Activated CD8-positive, alpha-beta memory T cell treated with anti-CD3 and anti-CD28 coated beads, Interleukin-2, amount 50 U/mL, for 1 hour (primary cell): Measurements from ENCODE around the gene AVPI1.
"Not testable (repeated sequence)": the region's sequence is repeated elsewhere in the genome, so short reads cannot be mapped to it uniquely, and the experiment has no call there.

Source experiments
- DNase-seq: peaks from one replicate; pipeline ENCODE4 v3.0.0-alpha.2; 2020; ENCODE audit errors: extremely low read depth

Gene AVPI1

GRCh38 chr10:97711640-97712572, 24.9 kb upstream of the AVPI1 start:
- DNase-seq: no peak

DNA sequence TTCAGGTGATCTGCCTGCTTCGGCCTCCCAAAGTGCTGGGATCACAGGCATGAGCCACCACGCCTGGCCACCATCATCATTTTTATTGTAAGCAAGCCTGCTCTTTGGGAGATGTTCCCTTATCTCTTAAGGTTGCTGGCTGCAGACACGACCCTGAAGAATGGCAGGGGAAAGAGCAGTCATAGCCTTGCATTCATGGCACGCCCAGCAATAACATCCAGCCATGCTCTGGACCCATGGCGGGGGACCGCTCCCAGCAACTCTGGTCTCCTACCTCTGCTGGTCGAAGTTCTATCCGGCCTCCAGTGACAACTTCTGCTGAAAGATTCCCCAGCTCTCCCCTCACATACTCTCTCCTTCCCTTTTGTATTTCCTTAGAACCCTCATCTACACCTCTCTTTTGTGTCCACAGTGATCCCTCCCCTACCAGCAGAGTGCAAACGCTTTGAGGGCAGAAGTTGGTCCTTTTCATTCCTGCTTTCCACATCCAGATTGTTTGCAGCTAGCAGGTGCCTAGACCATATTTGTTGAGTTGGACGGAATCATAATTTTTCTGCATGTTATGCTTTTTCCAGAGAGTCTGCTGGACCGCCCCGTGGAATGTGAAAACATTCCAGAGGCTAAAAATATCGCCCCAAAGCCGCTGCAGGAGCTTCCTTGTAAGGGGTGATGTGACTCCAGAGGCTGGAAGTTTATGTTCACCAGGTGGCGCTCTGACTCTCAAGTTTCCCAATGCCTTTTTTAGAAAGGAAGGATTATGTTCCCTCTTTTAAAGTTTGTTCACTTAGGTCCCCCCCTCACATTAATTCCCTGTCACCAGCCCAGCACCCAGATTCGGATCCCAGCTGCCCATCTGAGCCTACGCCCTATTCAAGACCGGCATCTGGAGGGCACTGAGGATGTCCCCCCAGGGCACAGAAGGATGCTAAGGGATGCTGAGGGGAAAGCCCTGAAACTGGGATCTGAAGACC, 22.2 kb upstream of the AVPI1 start:
- no peak for DNase-seq

DNA sequence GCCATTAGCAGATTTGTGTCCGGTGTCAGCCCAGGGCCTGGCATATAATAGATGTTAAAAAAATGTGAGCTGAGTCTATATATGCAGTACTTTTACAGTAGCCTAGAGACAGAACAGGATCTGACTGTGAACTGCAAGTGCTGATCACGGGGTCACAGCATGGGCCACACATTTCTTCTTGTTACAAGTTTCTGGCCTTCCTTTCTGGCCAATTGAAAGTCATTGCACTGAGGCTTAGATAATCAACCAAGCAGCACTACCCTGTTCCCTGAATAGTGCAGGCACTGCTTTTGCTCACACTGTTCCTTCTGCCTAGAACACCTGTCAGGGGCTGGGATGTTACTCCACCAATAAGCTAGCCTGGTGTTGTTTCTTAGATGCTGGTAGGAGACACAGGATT, 21.1 kb upstream of the AVPI1 start:
- DNase-seq: no peak

DNA sequence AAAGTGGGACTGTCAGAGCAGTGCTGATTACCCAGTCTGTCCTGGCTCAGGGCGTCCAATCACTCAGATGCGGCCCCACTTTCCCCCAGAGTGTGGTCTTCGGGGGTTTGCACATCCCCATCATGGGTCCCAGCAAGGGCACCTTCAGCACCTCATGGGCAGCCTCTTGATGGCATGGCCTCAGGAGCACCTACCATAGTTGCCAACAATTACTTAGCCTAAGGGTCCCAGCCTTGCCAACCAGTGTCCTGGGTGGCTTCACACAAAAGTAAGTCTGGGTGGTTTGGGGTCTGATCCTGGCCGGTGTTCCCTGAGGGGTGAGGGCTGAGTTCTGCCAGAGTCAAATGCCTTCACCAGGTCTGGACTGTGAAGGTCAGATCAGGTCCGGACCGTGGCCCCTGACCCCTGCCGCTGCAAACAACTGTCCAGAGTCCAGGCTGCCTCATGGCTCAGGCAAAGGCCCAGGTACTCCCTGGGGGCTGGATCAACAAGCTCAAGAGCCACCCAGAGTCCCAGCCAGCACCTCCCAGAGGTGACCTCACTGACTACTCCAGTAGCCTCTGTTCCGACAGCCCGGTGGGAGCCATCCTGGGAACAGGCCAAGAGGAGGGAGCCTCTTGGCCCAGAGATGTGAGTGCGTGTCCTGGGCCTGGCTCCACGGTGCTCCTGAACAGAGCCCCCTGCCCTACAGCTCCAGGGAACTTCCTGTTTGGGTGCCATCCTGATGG, 20.3 kb upstream of the AVPI1 start:
- DNase-seq: no peak

DNA sequence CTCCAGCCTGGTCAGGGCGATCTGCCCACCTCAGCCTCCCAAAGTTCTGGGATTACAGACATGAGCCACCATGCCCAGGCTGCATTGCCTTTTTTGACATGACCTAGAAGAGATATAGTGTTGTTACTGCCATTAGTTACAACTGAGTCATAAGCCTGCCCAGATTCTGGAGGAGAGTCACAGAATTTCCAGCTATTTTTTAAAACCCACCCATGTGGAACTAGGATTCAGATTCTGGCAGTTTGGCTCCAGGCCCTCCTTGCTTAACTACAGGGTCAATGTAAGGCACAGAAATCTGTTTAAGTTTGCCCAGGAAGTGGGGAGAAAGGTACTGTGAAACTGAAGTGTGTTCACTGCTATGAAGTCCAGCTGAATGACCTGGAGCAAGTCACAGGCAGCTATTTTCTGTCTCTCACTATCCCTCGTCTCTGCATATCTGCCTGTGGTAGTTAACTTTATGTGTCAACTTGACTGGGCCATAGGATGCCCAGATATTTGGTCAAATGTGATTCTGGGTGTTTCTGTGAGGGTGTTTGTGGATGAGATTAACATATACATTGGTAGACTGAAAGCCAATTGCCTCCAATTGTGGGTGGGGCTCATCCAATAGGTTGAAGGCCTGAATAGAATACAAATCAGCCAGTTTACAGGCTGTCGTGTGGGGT, 18.1 kb upstream of the AVPI1 start:
- DNase-seq: no peak

- DNase-seq: no peak
Observed at GRCh38 chr10:97704341-97704740, 17.3 kb upstream of the AVPI1 start.

GRCh38 chr10:97703398-97704067, 16.5 kb upstream of the AVPI1 start:
- DNase-seq: no peak

GRCh38 chr10:97701438-97702069, 14.5 kb upstream of the AVPI1 start:
- no peak for DNase-seq

DNA sequence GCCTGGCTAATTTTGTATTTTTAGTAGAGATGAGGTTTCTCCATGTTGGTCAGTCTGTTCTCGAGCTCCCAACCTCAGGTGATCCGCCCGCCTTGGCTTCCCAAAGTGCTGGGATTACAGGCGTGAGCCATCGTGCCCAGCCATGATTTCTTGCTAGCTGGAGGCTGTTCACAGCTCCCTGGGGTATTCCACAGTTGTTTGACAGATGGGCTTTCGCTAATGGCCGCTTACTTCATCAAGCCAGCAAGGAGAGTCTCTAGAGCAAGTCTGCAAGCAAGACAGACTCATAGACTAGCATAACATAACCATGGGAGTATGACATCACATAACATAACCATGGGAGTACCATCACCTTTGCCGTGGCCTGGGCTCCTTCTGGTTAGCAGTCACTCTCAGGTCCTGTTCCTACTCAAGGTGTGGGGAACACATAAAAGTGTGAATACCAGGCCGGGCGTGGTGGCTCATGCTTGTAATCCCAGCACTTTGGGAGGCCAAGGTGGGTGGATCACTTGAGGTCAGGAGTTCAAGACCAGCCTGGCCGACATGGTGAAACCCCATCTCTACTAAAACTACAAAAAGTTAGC, 11.1 kb upstream of the AVPI1 start:
- DNase-seq: not testable (repeated sequence)

- no peak for DNase-seq
Observed at GRCh38 chr10:97690133-97690532, 3.1 kb upstream of the AVPI1 start.

GRCh38 chr10:97689559-97690020, 2.5 kb upstream of the AVPI1 start:
- DNase-seq: no peak

- no peak for DNase-seq
Observed at GRCh38 chr10:97687785-97688781, 1.0 kb upstream of the AVPI1 start.

DNA sequence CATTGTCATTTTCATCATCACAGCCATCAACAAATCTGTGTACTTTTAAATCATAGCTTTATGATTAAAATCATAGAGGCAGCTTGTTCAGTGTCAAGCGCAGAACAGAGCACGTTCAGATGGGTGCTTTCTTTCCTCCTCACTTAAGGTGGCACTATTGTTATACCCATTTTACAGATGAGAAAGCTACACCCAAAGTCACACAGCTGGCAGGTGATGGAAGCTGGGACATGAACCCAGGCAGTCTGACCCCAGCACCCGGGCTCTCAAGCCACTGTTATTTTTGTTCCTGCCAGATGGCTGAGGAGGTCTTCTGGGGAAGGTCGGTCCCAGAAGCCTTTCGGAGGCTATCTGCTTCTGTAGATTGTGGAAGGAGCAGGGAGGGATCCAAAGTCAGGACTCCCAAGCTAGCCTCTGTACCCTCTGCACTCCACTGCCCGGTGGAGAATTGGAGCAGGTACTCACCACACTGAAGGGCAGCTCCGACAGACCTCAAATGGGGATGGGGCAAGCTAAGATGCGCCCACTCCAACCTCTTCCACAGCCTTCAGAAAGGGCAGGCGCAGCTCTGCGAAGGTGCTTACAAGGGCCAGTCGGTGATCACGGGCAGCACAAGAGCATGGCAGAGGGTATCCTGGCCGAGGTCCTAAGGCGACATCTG, 610 bp downstream of the AVPI1 start:
- DNase-seq: no peak

DNA sequence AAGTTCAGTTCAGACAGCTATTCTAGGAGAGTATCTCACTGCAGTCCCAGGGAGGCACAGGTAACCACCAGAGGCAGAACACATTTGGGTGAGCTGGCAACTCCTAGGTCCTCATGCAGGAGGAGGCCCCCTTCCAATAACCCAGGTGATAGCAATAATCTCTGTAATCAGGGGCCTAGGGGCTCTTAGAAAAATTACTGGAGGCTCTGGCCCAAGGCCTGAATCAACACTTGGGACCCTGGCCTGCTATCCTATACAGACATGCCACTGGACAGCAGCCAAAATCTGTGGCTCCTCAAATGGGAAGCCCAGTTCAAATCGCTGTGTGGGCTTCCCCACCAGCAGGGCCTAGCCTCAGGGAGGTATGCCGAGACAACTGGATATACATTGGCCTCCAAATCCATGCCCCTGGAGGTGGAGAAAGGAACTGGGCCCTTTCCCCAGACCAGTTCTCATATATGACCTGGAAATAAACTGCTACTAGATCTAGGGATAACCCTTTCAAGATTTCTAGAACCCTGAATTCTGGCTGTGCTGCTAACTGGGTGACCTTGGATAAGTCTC, 1.6 kb downstream of the AVPI1 start:
- DNase-seq: no peak

GRCh38 chr10:97684866-97685394, 2.1 kb downstream of the AVPI1 start:
- DNase-seq: no peak

DNA sequence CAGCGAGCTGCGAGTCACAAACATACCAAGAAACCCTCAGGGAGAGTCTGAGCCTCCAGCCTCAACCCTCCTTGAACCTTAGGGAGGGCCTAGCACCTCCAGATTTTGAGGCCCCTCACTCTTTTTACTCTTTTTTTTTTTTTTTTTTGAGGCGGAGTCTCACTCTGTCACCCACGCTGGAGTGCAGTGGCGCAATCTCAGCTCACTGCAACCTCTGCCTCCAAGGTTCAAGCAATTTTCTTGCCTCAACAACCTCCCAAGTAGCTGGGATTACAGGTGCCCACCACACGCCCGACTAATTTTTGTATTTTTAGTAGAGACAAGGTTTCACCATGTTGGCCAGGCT, 2.7 kb downstream of the AVPI1 start:
- DNase-seq: not testable (repeated sequence)

DNA sequence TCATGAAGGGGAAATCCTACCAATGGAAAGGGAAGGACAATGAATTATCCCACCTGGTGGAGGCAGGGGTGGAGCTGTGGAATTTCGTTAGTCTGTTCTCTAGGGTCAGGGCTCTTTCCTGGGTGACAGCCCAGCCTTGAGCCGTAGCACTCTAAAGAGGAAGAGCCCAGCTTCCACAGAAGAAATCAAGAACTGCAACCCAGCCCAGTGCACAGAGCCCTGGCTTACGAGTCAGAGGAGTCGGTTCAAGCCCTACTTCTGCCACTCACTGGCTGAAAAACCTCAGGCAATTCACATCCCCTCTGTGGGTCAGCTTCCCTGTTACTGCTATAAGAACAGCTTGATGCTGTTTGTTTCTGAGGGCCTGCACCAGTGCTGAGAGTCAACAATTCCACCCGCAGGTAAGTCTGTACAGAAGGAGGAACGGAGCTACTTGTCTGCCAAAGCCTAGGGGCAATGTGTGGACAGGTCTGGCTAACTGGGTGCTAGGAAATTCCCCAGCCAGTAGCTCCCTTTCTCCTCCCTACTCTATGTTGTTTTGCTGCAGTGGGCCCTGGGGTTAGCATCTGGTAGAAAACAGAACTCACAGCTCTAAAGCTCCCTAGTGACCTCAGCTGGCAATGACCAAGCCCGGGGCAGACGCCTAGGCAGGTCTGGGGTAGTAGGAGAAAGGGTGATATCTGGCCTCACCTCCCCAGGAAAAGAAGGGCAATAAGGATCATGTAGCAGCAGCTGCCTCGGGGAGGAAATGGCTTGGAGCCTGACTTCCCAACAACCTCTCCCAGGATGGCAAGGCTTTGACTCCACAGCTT, 3.3 kb downstream of the AVPI1 start:
- DNase-seq: no peak
